ENCODE results near the gene GSAP. TPM values are rescaled to one million over a fixed set of nuclear protein-coding genes. Genes with fewer than 3 reads are reported as not detected.

The GSAP gene
- polyA plus RNA-seq, 1 donor from 2014 or later = 0.21 TPM

- Histone ChIP-seq H3K4me2 (ENCODE audit: low read length) (no peak overlapping the region), H3K79me2 (replicated peaks; ENCODE audit: insufficient read depth, low read length) (no peaks in the 10 kb centered on the region), H4K20me1 (ENCODE audit: insufficient read depth) (no peaks in the 10 kb centered on the region), H3K9me3 (ENCODE audit: low read length) (no peaks in the 10 kb centered on the region), H3K9ac (ENCODE audit: low read length) (no peak overlapping the region), H3K9me2 (ENCODE audit: insufficient read depth, low read length) (no peaks in the 10 kb centered on the region), H3K27ac (ENCODE audit: low read length) (no peak overlapping the region), H3K27me3 (ENCODE audit: insufficient read depth, low read depth, low read length) (no peaks in the 10 kb centered on the region), H3K36me3 (ENCODE audit: insufficient read depth, low read length) (no peaks in the 10 kb centered on the region), H3K4me3 (ENCODE audit: low read length) (no peak overlapping the region), H2AFZ (ENCODE audit: low read depth, low read length) (no peak overlapping the region), H3F3A (ENCODE audit: insufficient read depth, low read length, poor library complexity, severe bottlenecking) (no peaks in the 10 kb centered on the region)
- TF ChIP-seq SMC3 (conservative IDR thresholded peaks at IDR 0.05; ENCODE audit: poor library complexity) (no peak), RAD21 (conservative IDR thresholded peaks at IDR 0.05) (no peak), MXI1 (conservative IDR thresholded peaks at IDR 0.05; ENCODE audit: poor library complexity, severe bottlenecking) (no peak), POLR2AphosphoS5 (IDR thresholded peaks at IDR 0.05) (no peak), EP300 (conservative IDR thresholded peaks at IDR 0.05; ENCODE audit: poor library complexity, severe bottlenecking) (no peak), REST (IDR thresholded peaks at IDR 0.05; ENCODE audit: borderline replicate concordance) (no peak), EZH2 (IDR thresholded peaks at IDR 0.05; ENCODE audit: borderline replicate concordance, insufficient read depth, low read length, poor library complexity, severe bottlenecking) (no peak), TAF1 (IDR thresholded peaks at IDR 0.05; ENCODE audit: low read depth) (no peak)
- TF ChIP-seq, protein P1, sequence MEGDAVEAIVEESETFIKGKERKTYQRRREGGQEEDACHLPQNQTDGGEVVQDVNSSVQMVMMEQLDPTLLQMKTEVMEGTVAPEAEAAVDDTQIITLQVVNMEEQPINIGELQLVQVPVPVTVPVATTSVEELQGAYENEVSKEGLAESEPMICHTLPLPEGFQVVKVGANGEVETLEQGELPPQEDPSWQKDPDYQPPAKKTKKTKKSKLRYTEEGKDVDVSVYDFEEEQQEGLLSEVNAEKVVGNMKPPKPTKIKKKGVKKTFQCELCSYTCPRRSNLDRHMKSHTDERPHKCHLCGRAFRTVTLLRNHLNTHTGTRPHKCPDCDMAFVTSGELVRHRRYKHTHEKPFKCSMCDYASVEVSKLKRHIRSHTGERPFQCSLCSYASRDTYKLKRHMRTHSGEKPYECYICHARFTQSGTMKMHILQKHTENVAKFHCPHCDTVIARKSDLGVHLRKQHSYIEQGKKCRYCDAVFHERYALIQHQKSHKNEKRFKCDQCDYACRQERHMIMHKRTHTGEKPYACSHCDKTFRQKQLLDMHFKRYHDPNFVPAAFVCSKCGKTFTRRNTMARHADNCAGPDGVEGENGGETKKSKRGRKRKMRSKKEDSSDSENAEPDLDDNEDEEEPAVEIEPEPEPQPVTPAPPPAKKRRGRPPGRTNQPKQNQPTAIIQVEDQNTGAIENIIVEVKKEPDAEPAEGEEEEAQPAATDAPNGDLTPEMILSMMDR (IDR thresholded peaks at IDR 0.05; ENCODE audit: poor library complexity, severe bottlenecking) = no peak
These were observed 22.9 kb downstream of the GSAP start for GRCh38 chr7:77393261-77393660.

DNA sequence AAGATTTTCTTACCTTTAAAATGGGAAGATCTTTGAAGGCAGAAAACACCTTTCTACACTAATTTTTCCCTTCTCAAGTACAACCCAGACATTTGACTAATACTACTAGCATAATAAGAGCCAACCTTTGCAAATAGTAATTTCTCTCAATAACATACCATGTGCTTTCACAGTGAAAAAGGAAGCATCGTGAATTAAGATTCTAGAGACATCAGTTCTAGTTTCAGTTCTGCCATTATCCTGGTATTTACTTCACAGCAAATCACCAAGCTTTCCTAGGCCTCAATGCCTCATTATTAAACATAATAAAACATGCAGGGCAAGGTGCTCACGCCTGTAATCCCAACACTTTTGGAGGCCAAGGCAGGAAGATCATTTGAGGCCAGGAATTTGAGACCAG, 24.9 kb downstream of the GSAP start:
- no peaks in the 10 kb centered on the region for H3K9me2 ChIP-seq (ENCODE audit: insufficient read depth, low read length)
- H3K4me2 ChIP-seq (ENCODE audit: low read length) = no peak overlapping the region
- no peak overlapping the region for H3K27ac ChIP-seq (ENCODE audit: low read length)
- no peak for TF ChIP-seq REST (IDR thresholded peaks at IDR 0.05; ENCODE audit: borderline replicate concordance)
- TF ChIP-seq, protein P1 (IDR thresholded peaks at IDR 0.05; ENCODE audit: poor library complexity, severe bottlenecking) = no peak
- no peak for TF ChIP-seq POLR2AphosphoS5 (IDR thresholded peaks at IDR 0.05)
- no peak for TF ChIP-seq TAF1 (IDR thresholded peaks at IDR 0.05; ENCODE audit: low read depth)
- no peak for TF ChIP-seq RAD21 (conservative IDR thresholded peaks at IDR 0.05)
- no peak for TF ChIP-seq SMC3 (conservative IDR thresholded peaks at IDR 0.05; ENCODE audit: poor library complexity)
- no peak for TF ChIP-seq EZH2 (IDR thresholded peaks at IDR 0.05; ENCODE audit: borderline replicate concordance, insufficient read depth, low read length, poor library complexity, severe bottlenecking)
- no peak for TF ChIP-seq MXI1 (conservative IDR thresholded peaks at IDR 0.05; ENCODE audit: poor library complexity, severe bottlenecking)
- H3K9ac ChIP-seq (ENCODE audit: low read length) = no peak overlapping the region
- H2AFZ ChIP-seq (ENCODE audit: low read depth, low read length) = no peak overlapping the region
- H3K36me3 ChIP-seq (ENCODE audit: insufficient read depth, low read length) = no peaks in the 10 kb centered on the region
- no peak overlapping the region for H3K4me3 ChIP-seq (ENCODE audit: low read length)
- no peaks in the 10 kb centered on the region for H3F3A ChIP-seq (ENCODE audit: insufficient read depth, low read length, poor library complexity, severe bottlenecking)
- no peaks in the 10 kb centered on the region for H3K79me2 ChIP-seq (replicated peaks; ENCODE audit: insufficient read depth, low read length)
- no peaks in the 10 kb centered on the region for H4K20me1 ChIP-seq (ENCODE audit: insufficient read depth)
- no peaks in the 10 kb centered on the region for H3K9me3 ChIP-seq (ENCODE audit: low read length)
- no peaks in the 10 kb centered on the region for H3K27me3 ChIP-seq (ENCODE audit: insufficient read depth, low read depth, low read length)
